ENCODE data around the gene ZNF787.

The ZNF787 gene

DNA sequence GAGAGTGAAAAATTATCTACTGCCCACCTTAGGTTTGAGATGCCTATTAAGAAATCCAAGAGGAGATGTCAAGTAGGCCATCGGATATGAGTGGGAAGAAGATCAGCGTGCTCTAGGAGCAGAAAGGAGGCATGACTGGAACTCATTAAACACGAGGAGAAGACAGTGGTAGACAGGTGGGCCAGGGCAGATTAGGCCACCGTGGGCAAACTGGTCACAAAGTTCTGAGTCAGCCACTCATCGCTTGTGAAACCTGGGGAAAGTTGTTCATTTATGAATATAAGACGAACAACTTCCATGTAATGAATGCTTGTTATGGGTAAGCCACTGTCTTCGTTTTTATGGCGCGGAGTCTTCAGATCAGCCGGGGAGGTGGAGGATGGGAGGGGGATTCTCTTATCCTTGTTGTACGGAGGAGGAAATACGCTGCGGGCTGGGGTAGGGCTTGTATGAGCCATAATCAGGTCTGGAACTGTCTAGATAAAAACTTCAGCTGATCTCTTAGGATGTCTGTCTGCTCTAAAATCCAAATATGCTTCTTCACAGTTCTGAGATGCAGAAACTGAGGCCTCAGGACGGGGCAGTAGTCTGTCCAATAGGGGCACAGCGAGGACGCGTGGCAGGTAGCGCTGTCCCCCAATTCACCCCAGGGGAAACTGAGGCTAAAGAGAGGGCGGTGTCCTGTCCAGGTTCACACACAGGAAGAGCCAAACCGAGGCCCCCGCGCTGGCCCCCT lies 18.9 kb upstream of the ZNF787 start:
- ATAC-seq, result peak; percentile 3; the same call in 2 of the 3 replicates
- TF ChIP-seq ESRRG (CRISPR knock-in tag; IDR thresholded peaks at IDR 0.05), result no peak
- TF ChIP-seq TOX (CRISPR knock-in tag; IDR thresholded peaks at IDR 0.05; ENCODE audit: borderline replicate concordance), result no peak
- TF ChIP-seq, protein P1, sequence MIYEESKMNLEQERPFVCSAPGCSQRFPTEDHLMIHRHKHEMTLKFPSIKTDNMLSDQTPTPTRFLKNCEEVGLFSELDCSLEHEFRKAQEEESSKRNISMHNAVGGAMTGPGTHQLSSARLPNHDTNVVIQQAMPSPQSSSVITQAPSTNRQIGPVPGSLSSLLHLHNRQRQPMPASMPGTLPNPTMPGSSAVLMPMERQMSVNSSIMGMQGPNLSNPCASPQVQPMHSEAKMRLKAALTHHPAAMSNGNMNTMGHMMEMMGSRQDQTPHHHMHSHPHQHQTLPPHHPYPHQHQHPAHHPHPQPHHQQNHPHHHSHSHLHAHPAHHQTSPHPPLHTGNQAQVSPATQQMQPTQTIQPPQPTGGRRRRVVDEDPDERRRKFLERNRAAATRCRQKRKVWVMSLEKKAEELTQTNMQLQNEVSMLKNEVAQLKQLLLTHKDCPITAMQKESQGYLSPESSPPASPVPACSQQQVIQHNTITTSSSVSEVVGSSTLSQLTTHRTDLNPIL (CRISPR knock-in tag; IDR thresholded peaks at IDR 0.05; ENCODE audit: low read depth), result no peak
- TF ChIP-seq TCF4 (CRISPR knock-in tag; IDR thresholded peaks at IDR 0.05; ENCODE audit: borderline replicate concordance), result no peak
- no peak for TF ChIP-seq PPARA (CRISPR knock-in tag; IDR thresholded peaks at IDR 0.05; ENCODE audit: borderline replicate concordance)
- TF ChIP-seq OSR1 (CRISPR knock-in tag; IDR thresholded peaks at IDR 0.05), result no peak

DNA sequence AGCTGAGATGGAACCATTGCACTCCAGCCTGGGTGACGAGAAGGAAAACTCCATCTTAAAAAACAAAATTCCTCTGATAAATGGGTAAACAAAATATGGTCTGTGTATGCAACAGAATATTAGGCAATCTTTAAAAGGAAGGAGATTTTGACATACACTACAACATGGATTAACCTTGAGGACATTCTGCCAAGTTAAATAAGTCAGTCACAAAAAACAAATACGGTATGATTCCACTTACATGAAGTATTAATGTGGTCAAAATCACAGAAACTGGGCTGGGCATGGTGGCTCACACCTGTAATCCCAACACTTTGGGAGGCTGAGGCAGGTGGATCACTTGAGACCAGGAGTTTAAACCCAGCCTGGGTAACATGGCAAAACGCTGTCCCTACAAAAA lies 17.0 kb upstream of the ZNF787 start:
- no peak for TF ChIP-seq TCF4 (CRISPR knock-in tag; IDR thresholded peaks at IDR 0.05; ENCODE audit: borderline replicate concordance)
- no peak for ATAC-seq

DNA sequence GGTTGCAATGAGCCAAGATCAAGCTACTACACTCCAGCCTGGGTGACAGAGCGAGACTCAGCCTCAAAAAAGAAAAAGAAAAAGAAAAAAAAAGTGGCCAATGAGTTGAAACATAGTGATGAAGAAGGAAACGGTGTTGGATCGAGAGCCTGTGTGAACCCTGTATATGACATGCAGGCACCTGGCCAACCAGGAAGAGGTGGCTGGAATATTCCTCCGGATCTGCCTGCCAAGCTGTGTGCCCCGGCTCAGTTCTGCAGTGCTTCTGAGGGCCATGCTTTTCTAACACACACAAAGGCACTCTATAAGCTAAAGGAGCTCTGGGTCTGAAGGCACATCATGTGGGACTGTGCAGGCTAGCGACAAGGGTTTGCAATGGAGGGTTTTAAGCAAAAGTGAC lies 16.3 kb upstream of the ZNF787 start:
- no peak for ATAC-seq
- no peak for TF ChIP-seq TCF4 (CRISPR knock-in tag; IDR thresholded peaks at IDR 0.05; ENCODE audit: borderline replicate concordance)
- no peak for TF ChIP-seq GLIS3 (CRISPR knock-in tag; IDR thresholded peaks at IDR 0.05)
- TF ChIP-seq ZNF70 (CRISPR knock-in tag; IDR thresholded peaks at IDR 0.05), result no peak
- no peak for TF ChIP-seq ARNTL (CRISPR knock-in tag; IDR thresholded peaks at IDR 0.05; ENCODE audit: borderline replicate concordance, low read depth)
- TF ChIP-seq, protein P2, sequence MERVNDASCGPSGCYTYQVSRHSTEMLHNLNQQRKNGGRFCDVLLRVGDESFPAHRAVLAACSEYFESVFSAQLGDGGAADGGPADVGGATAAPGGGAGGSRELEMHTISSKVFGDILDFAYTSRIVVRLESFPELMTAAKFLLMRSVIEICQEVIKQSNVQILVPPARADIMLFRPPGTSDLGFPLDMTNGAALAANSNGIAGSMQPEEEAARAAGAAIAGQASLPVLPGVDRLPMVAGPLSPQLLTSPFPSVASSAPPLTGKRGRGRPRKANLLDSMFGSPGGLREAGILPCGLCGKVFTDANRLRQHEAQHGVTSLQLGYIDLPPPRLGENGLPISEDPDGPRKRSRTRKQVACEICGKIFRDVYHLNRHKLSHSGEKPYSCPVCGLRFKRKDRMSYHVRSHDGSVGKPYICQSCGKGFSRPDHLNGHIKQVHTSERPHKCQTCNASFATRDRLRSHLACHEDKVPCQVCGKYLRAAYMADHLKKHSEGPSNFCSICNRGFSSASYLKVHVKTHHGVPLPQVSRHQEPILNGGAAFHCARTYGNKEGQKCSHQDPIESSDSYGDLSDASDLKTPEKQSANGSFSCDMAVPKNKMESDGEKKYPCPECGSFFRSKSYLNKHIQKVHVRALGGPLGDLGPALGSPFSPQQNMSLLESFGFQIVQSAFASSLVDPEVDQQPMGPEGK (CRISPR knock-in tag; IDR thresholded peaks at IDR 0.05; ENCODE audit: borderline replicate concordance), result no peak
- TF ChIP-seq, protein P3, sequence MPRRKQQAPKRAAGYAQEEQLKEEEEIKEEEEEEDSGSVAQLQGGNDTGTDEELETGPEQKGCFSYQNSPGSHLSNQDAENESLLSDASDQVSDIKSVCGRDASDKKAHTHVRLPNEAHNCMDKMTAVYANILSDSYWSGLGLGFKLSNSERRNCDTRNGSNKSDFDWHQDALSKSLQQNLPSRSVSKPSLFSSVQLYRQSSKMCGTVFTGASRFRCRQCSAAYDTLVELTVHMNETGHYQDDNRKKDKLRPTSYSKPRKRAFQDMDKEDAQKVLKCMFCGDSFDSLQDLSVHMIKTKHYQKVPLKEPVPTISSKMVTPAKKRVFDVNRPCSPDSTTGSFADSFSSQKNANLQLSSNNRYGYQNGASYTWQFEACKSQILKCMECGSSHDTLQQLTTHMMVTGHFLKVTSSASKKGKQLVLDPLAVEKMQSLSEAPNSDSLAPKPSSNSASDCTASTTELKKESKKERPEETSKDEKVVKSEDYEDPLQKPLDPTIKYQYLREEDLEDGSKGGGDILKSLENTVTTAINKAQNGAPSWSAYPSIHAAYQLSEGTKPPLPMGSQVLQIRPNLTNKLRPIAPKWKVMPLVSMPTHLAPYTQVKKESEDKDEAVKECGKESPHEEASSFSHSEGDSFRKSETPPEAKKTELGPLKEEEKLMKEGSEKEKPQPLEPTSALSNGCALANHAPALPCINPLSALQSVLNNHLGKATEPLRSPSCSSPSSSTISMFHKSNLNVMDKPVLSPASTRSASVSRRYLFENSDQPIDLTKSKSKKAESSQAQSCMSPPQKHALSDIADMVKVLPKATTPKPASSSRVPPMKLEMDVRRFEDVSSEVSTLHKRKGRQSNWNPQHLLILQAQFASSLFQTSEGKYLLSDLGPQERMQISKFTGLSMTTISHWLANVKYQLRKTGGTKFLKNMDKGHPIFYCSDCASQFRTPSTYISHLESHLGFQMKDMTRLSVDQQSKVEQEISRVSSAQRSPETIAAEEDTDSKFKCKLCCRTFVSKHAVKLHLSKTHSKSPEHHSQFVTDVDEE (CRISPR knock-in tag; IDR thresholded peaks at IDR 0.05), result no peak
- TF ChIP-seq ZC3H10 (CRISPR knock-in tag; IDR thresholded peaks at IDR 0.05), result no peak

DNA sequence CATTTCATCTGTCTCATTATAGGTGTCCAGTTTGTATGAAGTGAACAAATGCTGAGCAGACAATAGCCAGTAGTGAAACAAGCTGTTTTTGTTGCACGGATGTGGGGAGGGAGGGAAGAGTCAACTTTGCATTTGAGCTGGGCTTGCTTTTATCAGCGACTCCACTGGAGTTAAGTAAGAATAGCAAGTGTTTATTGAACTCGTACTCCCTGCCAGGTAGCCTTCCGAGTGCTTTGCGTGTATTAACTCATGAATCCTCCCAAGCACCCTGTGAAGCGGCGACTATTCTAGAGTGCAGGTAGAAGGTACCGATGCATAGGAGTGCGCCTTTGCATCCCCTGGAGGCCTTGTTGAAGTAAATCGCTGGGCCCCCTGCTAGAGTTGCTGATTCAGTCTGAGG lies 15.3 kb upstream of the ZNF787 start:
- no peak for ATAC-seq
- TF ChIP-seq, protein P4, sequence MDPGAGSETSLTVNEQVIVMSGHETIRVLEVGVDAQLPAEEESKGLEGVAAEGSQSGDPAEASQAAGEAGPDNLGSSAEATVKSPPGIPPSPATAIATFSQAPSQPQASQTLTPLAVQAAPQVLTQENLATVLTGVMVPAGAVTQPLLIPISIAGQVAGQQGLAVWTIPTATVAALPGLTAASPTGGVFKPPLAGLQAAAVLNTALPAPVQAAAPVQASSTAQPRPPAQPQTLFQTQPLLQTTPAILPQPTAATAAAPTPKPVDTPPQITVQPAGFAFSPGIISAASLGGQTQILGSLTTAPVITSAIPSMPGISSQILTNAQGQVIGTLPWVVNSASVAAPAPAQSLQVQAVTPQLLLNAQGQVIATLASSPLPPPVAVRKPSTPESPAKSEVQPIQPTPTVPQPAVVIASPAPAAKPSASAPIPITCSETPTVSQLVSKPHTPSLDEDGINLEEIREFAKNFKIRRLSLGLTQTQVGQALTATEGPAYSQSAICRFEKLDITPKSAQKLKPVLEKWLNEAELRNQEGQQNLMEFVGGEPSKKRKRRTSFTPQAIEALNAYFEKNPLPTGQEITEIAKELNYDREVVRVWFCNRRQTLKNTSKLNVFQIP (CRISPR knock-in tag; IDR thresholded peaks at IDR 0.05; ENCODE audit: borderline replicate concordance, low read depth), result no peak
- TF ChIP-seq ESRRG (CRISPR knock-in tag; IDR thresholded peaks at IDR 0.05), result no peak
- no peak for TF ChIP-seq ZFP30 (CRISPR knock-in tag; IDR thresholded peaks at IDR 0.05)
- TF ChIP-seq ZNF70 (CRISPR knock-in tag; IDR thresholded peaks at IDR 0.05), result no peak
- TF ChIP-seq BACH2 (CRISPR knock-in tag; IDR thresholded peaks at IDR 0.05; ENCODE audit: borderline replicate concordance), result no peak
- no peak for TF ChIP-seq ARNTL (CRISPR knock-in tag; IDR thresholded peaks at IDR 0.05; ENCODE audit: borderline replicate concordance, low read depth)
- no peak for TF ChIP-seq ZC3H10 (CRISPR knock-in tag; IDR thresholded peaks at IDR 0.05)
- TF ChIP-seq ZFP3 (CRISPR knock-in tag; IDR thresholded peaks at IDR 0.05), result no peak
- TF ChIP-seq, protein P1 (CRISPR knock-in tag; IDR thresholded peaks at IDR 0.05; ENCODE audit: low read depth), result no peak
- no peak for TF ChIP-seq CSDC2 (CRISPR knock-in tag; IDR thresholded peaks at IDR 0.05)
- no peak for TF ChIP-seq ISL1 (CRISPR knock-in tag; IDR thresholded peaks at IDR 0.05)
- no peak for TF ChIP-seq TCF4 (CRISPR knock-in tag; IDR thresholded peaks at IDR 0.05; ENCODE audit: borderline replicate concordance)
- no peak for TF ChIP-seq SNAI2 (CRISPR knock-in tag; IDR thresholded peaks at IDR 0.05)

Data from SK-N-SH treated with all-trans-retinoic acid at 6 μM for 48 hours (cell line).